22Rv1 (cell line): ENCODE data around the gene TRDMT1.
"Not testable (repeated sequence)": the region's sequence is repeated elsewhere in the genome, so short reads cannot be mapped to it uniquely, and the experiment has no call there.

Experiments
- H3K27ac ChIP-seq: fragments of 450-650 bp; 2 replicates; pipeline ENCODE4 v1.5.1; 2017
- ZFX ChIP-seq: fragments of 450-650 bp; IDR thresholded peaks from 2 replicates; pipeline ENCODE4 v1.6.1; 2017; ENCODE audit warnings: antibody characterized with exemption, borderline replicate concordance
- TF ChIP-seq, protein P1 (sequence below): fragments of 450-650 bp; IDR thresholded peaks from 2 replicates; pipeline ENCODE4 v1.5.1; 2017; ENCODE audit warnings: mild to moderate bottlenecking

The TRDMT1 gene

GRCh38 chr10:17123961-17124360, 77.5 kb downstream of the TRDMT1 start:
- H3K27ac ChIP-seq, result no peak overlapping the region
- TF ChIP-seq, protein P1, sequence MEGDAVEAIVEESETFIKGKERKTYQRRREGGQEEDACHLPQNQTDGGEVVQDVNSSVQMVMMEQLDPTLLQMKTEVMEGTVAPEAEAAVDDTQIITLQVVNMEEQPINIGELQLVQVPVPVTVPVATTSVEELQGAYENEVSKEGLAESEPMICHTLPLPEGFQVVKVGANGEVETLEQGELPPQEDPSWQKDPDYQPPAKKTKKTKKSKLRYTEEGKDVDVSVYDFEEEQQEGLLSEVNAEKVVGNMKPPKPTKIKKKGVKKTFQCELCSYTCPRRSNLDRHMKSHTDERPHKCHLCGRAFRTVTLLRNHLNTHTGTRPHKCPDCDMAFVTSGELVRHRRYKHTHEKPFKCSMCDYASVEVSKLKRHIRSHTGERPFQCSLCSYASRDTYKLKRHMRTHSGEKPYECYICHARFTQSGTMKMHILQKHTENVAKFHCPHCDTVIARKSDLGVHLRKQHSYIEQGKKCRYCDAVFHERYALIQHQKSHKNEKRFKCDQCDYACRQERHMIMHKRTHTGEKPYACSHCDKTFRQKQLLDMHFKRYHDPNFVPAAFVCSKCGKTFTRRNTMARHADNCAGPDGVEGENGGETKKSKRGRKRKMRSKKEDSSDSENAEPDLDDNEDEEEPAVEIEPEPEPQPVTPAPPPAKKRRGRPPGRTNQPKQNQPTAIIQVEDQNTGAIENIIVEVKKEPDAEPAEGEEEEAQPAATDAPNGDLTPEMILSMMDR, result no peak
- TF ChIP-seq ZFX, result no peak

- no peak for TF ChIP-seq ZFX
- TF ChIP-seq, protein P1, result no peak
- no peak overlapping the region for H3K27ac ChIP-seq
Measured at GRCh38 chr10:17122726-17123661, 78.5 kb downstream of the TRDMT1 start.

DNA sequence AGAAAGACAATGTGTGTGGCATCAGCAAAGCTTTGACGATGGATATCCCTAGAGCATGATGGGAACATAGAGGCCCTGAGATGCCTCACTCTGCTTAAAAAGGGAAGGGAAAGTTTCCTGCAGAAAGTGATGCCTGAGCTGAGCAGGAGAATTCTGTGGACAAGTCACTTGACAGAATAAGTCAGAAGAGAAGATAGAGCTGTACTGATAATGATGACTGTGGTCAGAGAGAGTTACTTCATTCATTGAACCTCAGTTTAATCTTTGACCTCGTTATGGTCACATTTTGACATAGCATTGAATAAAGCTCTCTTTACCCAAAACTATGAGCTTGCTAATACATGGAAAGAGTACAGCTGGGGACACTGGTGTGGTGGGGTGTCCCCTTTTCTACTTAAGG, 79.4 kb downstream of the TRDMT1 start:
- TF ChIP-seq, protein P1, result no peak
- no peak for TF ChIP-seq ZFX
- H3K27ac ChIP-seq, result no peak overlapping the region

GRCh38 chr10:17120694-17121093, 80.8 kb downstream of the TRDMT1 start:
- TF ChIP-seq ZFX, result no peak
- TF ChIP-seq, protein P1, result no peak

DNA sequence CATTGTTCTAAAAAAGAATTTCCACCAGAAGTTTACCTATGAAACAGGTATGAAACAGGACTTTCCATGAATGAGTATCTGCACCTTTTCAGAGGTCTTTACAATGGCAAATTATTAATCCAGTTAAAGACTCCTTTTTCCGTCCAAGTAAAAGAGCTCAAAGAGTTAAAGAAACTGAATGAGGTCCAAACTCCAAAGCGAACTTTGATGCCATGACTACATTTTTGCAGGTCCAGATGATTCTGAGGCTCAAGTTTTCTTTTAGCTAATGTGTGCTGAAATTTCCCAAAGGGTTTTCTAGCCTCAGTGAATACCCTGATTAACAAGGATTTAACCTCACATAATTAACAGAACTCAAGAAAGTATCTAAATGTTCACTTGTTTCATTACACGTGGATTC, 81.6 kb downstream of the TRDMT1 start:
- TF ChIP-seq, protein P1, result no peak
- no peak for TF ChIP-seq ZFX
- H3K27ac ChIP-seq, result no peak overlapping the region

More at GRCh38 chr10:17120694-17121093, 80.8 kb downstream of the TRDMT1 start:
- no peak overlapping the region for H3K27ac ChIP-seq

DNA sequence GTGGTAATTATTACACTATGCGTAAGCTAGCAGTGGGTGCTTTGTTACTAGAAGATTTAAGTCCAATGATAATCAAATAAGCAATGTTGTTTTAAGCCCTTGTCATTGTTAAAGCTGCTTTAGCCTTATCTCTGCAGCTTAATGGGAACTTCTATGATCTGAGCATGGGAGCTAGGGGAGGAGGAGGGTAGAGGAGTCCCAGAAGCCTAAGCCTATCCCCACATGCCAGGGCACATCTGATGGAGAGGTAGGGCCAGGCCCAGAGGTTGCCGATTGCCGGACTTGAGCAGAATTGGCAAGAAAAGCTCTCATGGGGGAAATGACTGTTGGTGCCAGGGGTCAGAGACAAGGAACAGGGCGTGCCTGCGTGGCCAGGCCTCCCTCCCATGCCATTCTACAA, 85.3 kb downstream of the TRDMT1 start:
- no peak overlapping the region for H3K27ac ChIP-seq
- TF ChIP-seq, protein P1, result no peak
- no peak for TF ChIP-seq ZFX

DNA sequence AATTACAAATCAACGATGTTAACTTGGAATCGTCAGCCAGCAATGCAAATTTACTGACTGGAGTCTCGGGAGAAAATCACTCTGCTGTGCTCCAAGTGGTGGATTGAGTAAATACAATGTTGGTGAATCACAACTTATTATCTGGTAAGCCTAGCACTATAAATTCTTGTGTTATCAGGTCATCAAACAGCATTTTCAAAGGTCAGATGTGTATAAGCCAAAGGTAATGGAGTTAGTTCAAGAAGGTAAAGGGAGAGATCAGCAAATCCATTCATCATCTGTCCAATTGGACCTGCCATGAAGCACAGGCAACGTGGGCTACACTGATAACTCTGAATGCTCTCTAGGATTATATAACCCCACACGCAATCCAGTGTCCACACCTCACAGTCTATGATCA, 85.8 kb downstream of the TRDMT1 start:
- TF ChIP-seq, protein P1, result 0 out of 2 replicates have a peak, but pooled peaks have one; percentile 4
- no peak for TF ChIP-seq ZFX
- no peak overlapping the region for H3K27ac ChIP-seq

DNA sequence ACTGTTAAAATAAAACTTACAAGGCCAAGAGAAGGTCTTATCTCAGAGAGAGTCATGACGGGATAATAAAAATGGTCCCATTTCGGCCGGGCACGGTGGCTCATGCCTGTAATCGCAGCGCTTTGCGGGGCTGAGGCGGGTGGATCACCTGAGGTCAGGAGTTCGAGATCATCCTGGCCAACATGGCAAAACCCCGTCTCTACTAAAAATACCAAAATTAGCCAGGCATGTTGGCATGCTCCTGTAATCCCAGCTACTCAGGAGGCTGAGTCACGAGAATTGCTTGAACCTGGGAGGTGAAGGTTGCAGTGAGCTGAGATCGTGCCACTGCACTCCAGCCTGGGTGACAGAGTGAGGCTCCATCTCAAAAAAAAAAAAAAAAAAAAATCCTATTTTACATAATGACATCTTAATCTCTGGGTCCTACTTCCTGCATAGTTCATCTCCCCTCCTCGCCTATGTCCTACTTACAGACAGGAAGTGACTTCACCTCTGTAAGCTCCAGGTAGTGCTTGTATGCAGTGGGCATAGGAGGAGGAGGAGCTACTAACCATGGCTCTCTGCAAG, 86.5 kb downstream of the TRDMT1 start:
- not testable (repeated sequence) for H3K27ac ChIP-seq
